Subcutaneous adipose tissue (tissue), 4 donors: Measurements from ENCODE around the gene ASB6. TPM values are rescaled to one million over a fixed set of nuclear protein-coding genes. Genes with fewer than 3 reads are reported as not detected.

ENCODE experiments used
- CTCF ChIP-seq: fragments of 450-650 bp; IDR thresholded peaks from one replicate; pipeline ENCODE4 v1.5.1; 2016; ENCODE audit warnings: low read depth, mild to moderate bottlenecking, control low read depth, antibody characterized with exemption, moderate library complexity
- total RNA-seq, 4 donors: library from RNA; depleted of rRNA; stranded (reverse); fragments of >200 nt; gene quantifications; one replicate each; pipeline ENCODE4 v1.1.0, GENCODE V29; 2016

The ASB6 gene
- total RNA-seq, 4 donors from 2014 or later: 8.8 to 15.6 (median 10.1) TPM

GRCh38 chr9:129644365-129644764 is 2.4 kb upstream of the ASB6 start:
- no peak for TF ChIP-seq CTCF

GRCh38 chr9:129643706-129644105 is 1.8 kb upstream of the ASB6 start:
- no peak for TF ChIP-seq CTCF

GRCh38 chr9:129640871-129641749 is 841 bp downstream of the ASB6 start:
- TF ChIP-seq CTCF: no peak

GRCh38 chr9:129640086-129640870 is 1.7 kb downstream of the ASB6 start:
- TF ChIP-seq CTCF: no peak

GRCh38 chr9:129639756-129640085 is 2.2 kb downstream of the ASB6 start:
- TF ChIP-seq CTCF: no peak

- TF ChIP-seq CTCF: no peak
Measured at GRCh38 chr9:129639034-129639630, 2.8 kb downstream of the ASB6 start.
